SIG-M5 treated with dmso at 0.1 percent for 504 hours (cell line): ENCODE data around the gene TADA2B.

Source experiments
- DNase-seq: peaks from one replicate; lab custom pipeline; 2025; ENCODE audit not compliant: unreplicated experiment; lab: John Stamatoyannopoulos, UW

Gene TADA2B

GRCh38 chr4:7037425-7037824 lies 5.7 kb upstream of the TADA2B start:
- no peak for DNase-seq

- peak; percentile 49 for DNase-seq
Observed at GRCh38 chr4:7040765-7041164, 2.4 kb upstream of the TADA2B start.

- DNase-seq: no peak
Observed at GRCh38 chr4:7041246-7041645, 1.9 kb upstream of the TADA2B start.

- DNase-seq: no peak
Observed at GRCh38 chr4:7041801-7042502, 1.2 kb upstream of the TADA2B start.

GRCh38 chr4:7042503-7043283 lies 479 bp upstream of the TADA2B start:
- DNase-seq: peak; percentile 93

GRCh38 chr4:7044137-7044930 lies 1.2 kb downstream of the TADA2B start:
- DNase-seq: no peak

- no peak for DNase-seq
Observed at GRCh38 chr4:7045553-7045952, 2.4 kb downstream of the TADA2B start.

- no peak for DNase-seq
Observed at GRCh38 chr4:7045961-7046921, 3.1 kb downstream of the TADA2B start.

GRCh38 chr4:7046971-7047370 lies 3.8 kb downstream of the TADA2B start:
- DNase-seq: no peak

GRCh38 chr4:7048642-7049041 lies 5.5 kb downstream of the TADA2B start:
- no peak for DNase-seq

GRCh38 chr4:7049295-7049694 lies 6.1 kb downstream of the TADA2B start:
- DNase-seq: no peak

GRCh38 chr4:7049739-7050138 lies 6.6 kb downstream of the TADA2B start:
- no peak for DNase-seq

- DNase-seq: no peak
Observed at GRCh38 chr4:7050481-7051143, 7.4 kb downstream of the TADA2B start.

- no peak for DNase-seq
Observed at GRCh38 chr4:7051144-7051495, 7.9 kb downstream of the TADA2B start.

- DNase-seq: no peak
Observed at GRCh38 chr4:7051905-7052304, 8.7 kb downstream of the TADA2B start.

GRCh38 chr4:7052313-7052712 lies 9.1 kb downstream of the TADA2B start:
- no peak for DNase-seq

GRCh38 chr4:7052923-7053715 lies 9.9 kb downstream of the TADA2B start:
- DNase-seq: no peak

GRCh38 chr4:7054106-7054880 lies 11.1 kb downstream of the TADA2B start:
- DNase-seq: no peak
